NT2/D1 (cell line): Measurements from ENCODE around the gene MYO5A.

ENCODE experiments used
- DNase-seq: peaks from one replicate; pipeline ENCODE4 v3.0.0-alpha.2; 2011; ENCODE audit warnings: low read depth, low spot score
- H3K27me3 ChIP-seq: 2 replicates; pipeline ENCODE4 v1.6.0; 2011; ENCODE audit warnings: mild to moderate bottlenecking; ENCODE audit not compliant: insufficient read length, insufficient read depth
- H3K36me3 ChIP-seq: 2 replicates; pipeline ENCODE4 v1.6.1; 2011; ENCODE audit warnings: mild to moderate bottlenecking, low read length, mixed read lengths; ENCODE audit not compliant: insufficient read depth, insufficient read length
- H3K4me1 ChIP-seq: 2 replicates; pipeline ENCODE4 v1.5.1; 2011; ENCODE audit not compliant: insufficient read depth, insufficient read length
- H3K4me3 ChIP-seq: 2 replicates; pipeline ENCODE4 v1.5.1; 2011; ENCODE audit warnings: low read depth; ENCODE audit not compliant: insufficient read length
- H3K9ac ChIP-seq: 2 replicates; pipeline ENCODE4 v1.6.0; 2011; ENCODE audit warnings: low read depth; ENCODE audit not compliant: insufficient read length
- H3K9me3 ChIP-seq: 2 replicates; pipeline ENCODE4 v1.5.1; 2011; ENCODE audit warnings: mild to moderate bottlenecking, low read length; ENCODE audit not compliant: insufficient read depth
- SUZ12 ChIP-seq: IDR thresholded peaks from 2 replicates; pipeline ENCODE4 v1.6.1; 2011; ENCODE audit not compliant: insufficient read length, insufficient read depth; ENCODE audit errors: extremely low read depth
- YY1 ChIP-seq: IDR thresholded peaks from 2 replicates; pipeline ENCODE4 v1.6.1; 2011; ENCODE audit not compliant: insufficient read length, insufficient read depth
- ZNF274 ChIP-seq: IDR thresholded peaks from 2 replicates; pipeline ENCODE4 v1.6.1; 2011; ENCODE audit warnings: mild to moderate bottlenecking, low read depth, low read length

Gene MYO5A

DNA sequence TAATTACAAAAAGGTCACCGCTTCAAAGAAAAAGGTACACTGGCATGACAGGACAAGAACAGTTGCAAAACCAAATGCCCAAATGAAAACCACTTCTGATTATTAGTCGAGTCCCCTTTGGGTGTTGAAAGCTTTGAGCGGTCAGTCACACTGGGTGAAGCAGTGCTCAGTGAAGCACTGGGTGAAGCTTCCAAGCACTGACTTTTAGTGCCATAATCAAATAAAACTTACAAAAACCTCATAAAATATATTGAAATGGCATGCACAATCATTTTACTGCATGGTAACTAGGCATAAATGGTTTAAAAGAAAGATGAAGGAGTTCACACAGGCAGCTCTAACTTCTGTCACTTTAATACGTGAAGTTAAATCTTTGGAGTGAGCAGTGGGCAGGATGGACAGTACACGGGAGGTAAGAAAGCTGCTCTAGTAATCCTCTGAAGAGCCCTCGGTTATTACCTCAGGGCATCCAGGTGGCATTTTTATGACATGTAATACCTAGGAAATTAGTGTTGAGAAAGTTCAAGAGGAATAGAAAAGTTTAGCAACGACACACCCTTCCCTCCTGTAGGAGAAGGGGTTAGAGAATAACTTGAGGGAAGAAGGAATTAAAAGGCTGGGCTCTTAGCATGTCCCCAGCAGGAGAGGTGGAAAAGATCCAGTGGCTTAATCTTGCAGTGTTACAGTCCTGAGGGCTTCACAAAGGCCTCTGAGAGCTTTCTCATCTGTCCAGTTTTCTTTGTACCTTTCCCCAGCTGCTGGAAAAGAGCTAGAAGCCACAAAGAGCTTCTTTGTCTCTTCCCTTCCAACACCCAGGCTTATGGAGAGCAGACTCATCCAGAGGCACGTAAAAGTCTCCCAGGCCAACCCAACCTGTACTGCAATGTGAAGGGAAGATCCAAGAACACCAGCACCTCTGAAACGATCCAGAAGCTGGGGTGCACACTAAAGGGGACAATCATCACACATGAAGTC is 168.2 kb downstream of the MYO5A start:
- Histone ChIP-seq H3K4me1 (no peaks in the 10 kb centered on the region), H3K4me3 (no peak overlapping the region), H3K27me3 (no peaks in the 10 kb centered on the region), H3K9me3 (no peaks in the 10 kb centered on the region), H3K9ac (no peak overlapping the region), H3K36me3 (no peaks in the 10 kb centered on the region)
- no peak for DNase-seq
- TF ChIP-seq YY1, result no peak
- TF ChIP-seq SUZ12, result no peak
- TF ChIP-seq ZNF274, result no peak

DNA sequence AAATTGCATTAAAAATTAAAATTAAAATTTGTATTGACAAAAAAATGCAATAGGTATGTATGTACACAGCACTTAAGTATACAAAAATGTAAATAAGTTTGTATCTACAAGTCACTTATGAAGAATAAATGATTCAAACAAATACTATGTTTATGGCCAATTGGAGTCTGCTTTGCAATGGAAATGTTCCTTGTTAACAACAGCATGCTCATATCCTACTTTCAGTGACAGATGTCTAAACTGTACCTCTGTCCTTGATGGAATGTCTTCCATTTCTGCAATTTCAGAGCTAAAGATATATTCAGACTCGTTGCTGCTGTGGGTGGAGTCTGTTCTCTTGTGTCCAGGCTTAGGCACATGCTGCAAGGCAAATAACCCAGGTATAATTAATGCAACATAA is 169.0 kb downstream of the MYO5A start:
- Histone ChIP-seq H3K4me1 (no peaks in the 10 kb centered on the region), H3K36me3 (no peaks in the 10 kb centered on the region), H3K4me3 (no peak overlapping the region), H3K9me3 (no peaks in the 10 kb centered on the region), H3K27me3 (no peaks in the 10 kb centered on the region), H3K9ac (no peak overlapping the region)
- TF ChIP-seq SUZ12, result no peak
- TF ChIP-seq ZNF274, result no peak
- no peak for TF ChIP-seq YY1
- DNase-seq, result no peak

DNA sequence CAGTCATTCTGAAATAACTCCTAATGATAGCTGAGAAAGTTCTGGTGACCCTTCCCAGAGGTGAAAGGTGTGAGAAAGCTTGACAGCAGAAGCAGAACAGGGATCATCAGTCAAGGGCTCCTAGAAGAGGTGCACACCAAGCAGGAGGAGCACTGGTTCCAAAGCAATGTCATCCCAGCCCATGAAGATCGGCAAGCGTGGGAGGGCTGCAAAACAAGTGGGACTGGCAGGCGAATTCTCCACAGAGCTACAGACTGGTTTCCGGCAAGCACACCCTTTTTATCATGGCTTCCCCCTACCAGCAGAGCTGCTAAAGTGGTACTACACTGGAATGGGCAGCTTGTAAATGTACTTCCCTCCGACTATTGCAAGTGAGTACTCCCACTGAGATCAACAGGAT is 170.7 kb downstream of the MYO5A start:
- no peaks in the 10 kb centered on the region for H3K36me3 ChIP-seq
- no peak for DNase-seq
- H3K4me3 ChIP-seq, result no peak overlapping the region
- TF ChIP-seq YY1 (no peak), SUZ12 (no peak), ZNF274 (no peak)
- no peaks in the 10 kb centered on the region for H3K9me3 ChIP-seq
- no peaks in the 10 kb centered on the region for H3K4me1 ChIP-seq
- no peak overlapping the region for H3K9ac ChIP-seq
- H3K27me3 ChIP-seq, result no peaks in the 10 kb centered on the region

DNA sequence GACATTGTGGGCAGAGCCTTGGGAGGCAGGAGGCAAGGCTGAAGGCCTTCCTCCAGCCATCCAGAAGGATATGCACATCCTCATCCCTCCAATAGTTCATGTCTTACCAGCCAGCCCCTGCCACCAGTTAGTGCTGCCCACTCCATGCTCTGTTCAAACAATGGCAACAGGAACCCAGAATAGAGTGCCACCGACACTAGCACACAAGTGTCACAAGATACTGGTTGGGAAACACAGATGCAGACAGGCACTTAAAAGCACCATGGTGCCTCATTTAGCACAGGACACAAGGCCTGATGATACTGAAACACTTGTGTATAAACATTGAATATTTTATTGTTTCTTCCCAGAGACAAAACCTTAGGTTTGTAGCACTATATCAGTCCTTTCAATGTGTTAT is 176.6 kb downstream of the MYO5A start:
- H3K9ac ChIP-seq, result no peak overlapping the region
- no peaks in the 10 kb centered on the region for H3K27me3 ChIP-seq
- TF ChIP-seq ZNF274 (no peak), YY1 (no peak), SUZ12 (no peak)
- H3K4me1 ChIP-seq, result no peaks in the 10 kb centered on the region
- no peak overlapping the region for H3K4me3 ChIP-seq
- DNase-seq, result no peak
- H3K36me3 ChIP-seq, result peaks cover 12% of the 10 kb centered on the region
- no peaks in the 10 kb centered on the region for H3K9me3 ChIP-seq

DNA sequence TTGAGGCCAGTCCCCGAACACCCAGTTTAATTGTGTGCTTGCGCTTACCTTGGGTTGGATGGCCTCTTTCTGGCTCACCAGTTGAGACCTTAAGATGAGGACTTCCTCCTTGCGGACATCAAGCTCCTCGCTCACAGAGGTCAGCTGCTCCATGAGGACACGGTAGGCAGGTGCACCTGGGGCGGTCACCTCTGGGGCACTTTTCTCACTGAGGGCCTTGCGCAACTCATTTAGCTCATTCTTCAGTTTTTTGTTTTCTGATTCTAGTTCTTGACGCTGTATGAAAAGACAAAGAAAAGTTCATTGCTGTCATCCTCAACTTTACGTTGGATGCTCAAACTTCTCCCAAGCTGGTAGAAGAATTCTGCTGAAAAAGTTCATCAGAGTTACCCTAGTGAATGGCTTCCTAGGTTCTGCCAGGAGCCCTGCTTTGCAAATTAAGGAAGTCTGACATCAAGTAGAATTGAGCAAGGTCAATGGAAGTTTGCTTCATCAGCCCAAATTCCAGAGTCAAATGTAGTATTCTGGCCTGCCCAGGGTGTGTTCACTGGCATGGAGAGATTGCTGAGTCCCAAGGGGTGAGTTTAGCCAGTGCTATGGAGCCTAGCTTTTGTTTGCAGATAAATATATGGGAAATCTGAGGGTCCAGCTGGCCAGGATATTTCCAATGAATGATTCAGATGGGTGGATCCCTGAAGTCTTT is 177.3 kb downstream of the MYO5A start:
- DNase-seq, result no peak
- peaks cover 12% of the 10 kb centered on the region for H3K36me3 ChIP-seq
- TF ChIP-seq YY1 (no peak), SUZ12 (no peak), ZNF274 (no peak)
- no peaks in the 10 kb centered on the region for H3K9me3 ChIP-seq
- no peaks in the 10 kb centered on the region for H3K4me1 ChIP-seq
- H3K9ac ChIP-seq, result no peak overlapping the region
- H3K4me3 ChIP-seq, result no peak overlapping the region
- H3K27me3 ChIP-seq, result no peaks in the 10 kb centered on the region

- TF ChIP-seq YY1, result no peak
- TF ChIP-seq SUZ12, result no peak
- no peak for TF ChIP-seq ZNF274
- Histone ChIP-seq H3K27me3 (no peaks in the 10 kb centered on the region), H3K9me3 (no peaks in the 10 kb centered on the region), H3K36me3 (peaks cover 12% of the 10 kb centered on the region), H3K4me3 (no peak overlapping the region), H3K9ac (no peak overlapping the region), H3K4me1 (no peaks in the 10 kb centered on the region)
- DNase-seq, result no peak
Observed at GRCh38 chr15:52350423-52350822, 178.3 kb downstream of the MYO5A start.
